ENCODE measurements around the gene CUL3. TPM values are rescaled to one million over a fixed set of nuclear protein-coding genes. Genes with fewer than 3 reads are reported as not detected.

CUL3 gene
- total and polyA plus RNA-seq, 4 donors: 33.6 to 72.4 (median 59.2) TPM

GRCh38 chr2:224573724-224574123, 11.4 kb downstream of the CUL3 start:
- Histone ChIP-seq H3K4me3 (ENCODE audit: low read length in 2 of 2) (no peak overlapping the region), H3K4me1 (ENCODE audit: control insufficient read depth in 1 of 2, insufficient read depth in 2 of 2, low read length in 2 of 2) (peaks cover 5 to 8% of the 10 kb centered on the region in 2 donors), H3K36me3 (ENCODE audit: control insufficient read depth in 1 of 2, insufficient read depth in 2 of 2, low read length in 1 of 2) (no peaks in the 10 kb centered on the region), H3K27me3 (ENCODE audit: control insufficient read depth in 1 of 2, insufficient read depth in 2 of 2, low read length in 1 of 2) (no peaks in the 10 kb centered on the region), H3K27ac (ENCODE audit: low read depth in 1 of 2, low read length in 2 of 2) (no peak overlapping the region), H3K9me3 (ENCODE audit: control insufficient read depth, low read length) (no peaks in the 10 kb centered on the region)
- 91 to 93% methylated on average over 1 of the region's 1 CpG for WGBS, 2 donors
- DNase-seq (no peak), ATAC-seq (ENCODE audit: low FRiP score) (no peak)
- intact Hi-C loops (cut with DNase I): no loop called here

DNA sequence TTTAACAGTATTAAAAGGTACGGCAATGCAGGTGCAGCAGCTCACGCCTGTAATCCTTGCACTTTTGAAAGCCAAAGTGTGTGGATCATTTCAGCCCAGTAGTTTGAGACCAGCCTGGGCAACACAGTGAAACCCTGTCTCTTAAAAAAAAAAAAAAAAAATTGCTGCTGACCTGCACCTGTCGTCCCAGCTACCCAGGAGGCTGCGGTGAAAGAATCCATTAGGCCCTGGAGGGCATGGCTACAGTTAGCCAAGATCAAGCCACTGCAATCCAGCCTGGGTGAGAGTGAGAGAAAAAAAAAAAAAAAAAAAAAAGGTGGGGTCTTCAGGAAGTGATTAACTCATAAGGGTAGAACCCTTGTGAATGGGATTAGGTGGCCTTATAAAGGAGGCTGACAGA, 12.8 kb downstream of the CUL3 start:
- Histone ChIP-seq H3K4me3 (ENCODE audit: low read length in 2 of 2) (no peak overlapping the region), H3K4me1 (ENCODE audit: control insufficient read depth in 1 of 2, insufficient read depth in 2 of 2, low read length in 2 of 2) (peaks cover 5 to 8% of the 10 kb centered on the region in 2 donors), H3K27me3 (ENCODE audit: control insufficient read depth in 1 of 2, insufficient read depth in 2 of 2, low read length in 1 of 2) (no peaks in the 10 kb centered on the region), H3K27ac (ENCODE audit: low read depth in 1 of 2, low read length in 2 of 2) (no peak overlapping the region), H3K36me3 (ENCODE audit: control insufficient read depth in 1 of 2, insufficient read depth in 2 of 2, low read length in 1 of 2) (no peaks in the 10 kb centered on the region), H3K9me3 (ENCODE audit: control insufficient read depth, low read length) (no peaks in the 10 kb centered on the region)
- DNase-seq: no peak
- intact Hi-C loops (cut with DNase I): no loop called here
- ATAC-seq (ENCODE audit: low FRiP score): no peak
- 90 to 92% methylated on average over 4 of the region's 4 CpGs for WGBS, 2 donors

DNA sequence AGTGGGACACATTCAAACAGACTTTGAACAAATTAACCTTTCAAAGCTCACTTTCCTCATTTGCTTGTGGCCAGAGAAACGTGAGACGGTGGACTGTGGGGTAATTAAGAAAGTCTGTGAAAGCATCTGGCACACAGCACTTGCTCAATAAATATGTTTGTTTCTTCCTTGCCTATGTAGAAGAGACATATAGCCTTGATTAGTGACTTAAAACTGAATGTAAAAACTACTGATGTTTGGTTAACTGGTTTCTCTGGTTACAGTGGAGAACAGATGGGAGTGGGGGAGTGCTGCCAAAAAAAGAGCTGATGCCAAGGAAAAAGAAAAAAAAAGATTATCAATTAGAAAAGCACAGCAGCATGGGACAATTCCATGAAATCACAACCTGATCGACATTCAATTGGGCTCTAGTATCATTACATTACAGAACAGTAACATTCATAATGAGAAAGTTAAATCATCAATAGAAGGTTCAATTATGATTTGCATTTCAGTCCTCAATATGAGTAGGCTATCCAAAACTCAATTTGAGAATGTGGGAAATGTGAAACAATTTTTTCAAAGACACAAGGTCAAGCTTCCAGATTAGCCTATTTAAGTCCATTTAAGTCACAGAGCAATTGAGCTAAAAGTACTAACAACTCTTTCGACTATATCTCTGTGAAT, 14.7 kb downstream of the CUL3 start:
- Histone ChIP-seq H3K9me3 (ENCODE audit: control insufficient read depth, low read length) (no peaks in the 10 kb centered on the region), H3K27ac (ENCODE audit: low read depth in 1 of 2, low read length in 2 of 2) (no peak overlapping the region), H3K4me1 (ENCODE audit: control insufficient read depth in 1 of 2, insufficient read depth in 2 of 2, low read length in 2 of 2) (peaks cover 4 to 7% of the 10 kb centered on the region in 2 donors), H3K36me3 (ENCODE audit: control insufficient read depth in 1 of 2, insufficient read depth in 2 of 2, low read length in 1 of 2) (no peaks in the 10 kb centered on the region), H3K4me3 (ENCODE audit: low read length in 2 of 2) (no peak overlapping the region), H3K27me3 (ENCODE audit: control insufficient read depth in 1 of 2, insufficient read depth in 2 of 2, low read length in 1 of 2) (no peaks in the 10 kb centered on the region)
- WGBS, 2 donors: 49 to 61% methylated on average over 4 of the region's 4 CpGs
- intact Hi-C loops (cut with DNase I): no loop called here
- ATAC-seq (ENCODE audit: low FRiP score) (no peak), DNase-seq (no peak)

- Histone ChIP-seq H3K27ac (ENCODE audit: low read depth in 1 of 2, low read length in 2 of 2) (no peak overlapping the region), H3K9me3 (ENCODE audit: control insufficient read depth, low read length) (no peaks in the 10 kb centered on the region), H3K4me1 (ENCODE audit: control insufficient read depth in 1 of 2, insufficient read depth in 2 of 2, low read length in 2 of 2) (peaks cover 4 to 5% of the 10 kb centered on the region in 2 donors), H3K36me3 (ENCODE audit: control insufficient read depth in 1 of 2, insufficient read depth in 2 of 2, low read length in 1 of 2) (no peaks in the 10 kb centered on the region), H3K4me3 (ENCODE audit: low read length in 2 of 2) (no peak overlapping the region), H3K27me3 (ENCODE audit: control insufficient read depth in 1 of 2, insufficient read depth in 2 of 2, low read length in 1 of 2) (no peaks in the 10 kb centered on the region)
- ATAC-seq (ENCODE audit: low FRiP score) (no peak), DNase-seq (no peak)
- intact Hi-C loops (cut with DNase I): no loop called here
These were observed 15.5 kb downstream of the CUL3 start for GRCh38 chr2:224569654-224570053.

- no peak for DNase-seq
- Histone ChIP-seq H3K9me3 (ENCODE audit: control insufficient read depth, low read length) (no peaks in the 10 kb centered on the region), H3K4me3 (ENCODE audit: low read length in 2 of 2) (no peak overlapping the region), H3K36me3 (ENCODE audit: control insufficient read depth in 1 of 2, insufficient read depth in 2 of 2, low read length in 1 of 2) (no peaks in the 10 kb centered on the region), H3K4me1 (ENCODE audit: control insufficient read depth in 1 of 2, insufficient read depth in 2 of 2, low read length in 2 of 2) (peaks cover 4 to 11% of the 10 kb centered on the region in 2 donors), H3K27me3 (ENCODE audit: control insufficient read depth in 1 of 2, insufficient read depth in 2 of 2, low read length in 1 of 2) (no peaks in the 10 kb centered on the region), H3K27ac (ENCODE audit: low read depth in 1 of 2, low read length in 2 of 2) (no peak overlapping the region)
- ATAC-seq (ENCODE audit: low FRiP score): no peak
- WGBS, 2 donors: 72 to 77% methylated on average over 4 of the region's 4 CpGs
- intact Hi-C loops (cut with DNase I): no loop called here
These were observed 19.6 kb downstream of the CUL3 start for GRCh38 chr2:224565452-224566035.

- ATAC-seq (ENCODE audit: low FRiP score) (no peak), DNase-seq (no peak)
- peaks cover 4 to 11% of the 10 kb centered on the region in 2 donors for H3K4me1 ChIP-seq (ENCODE audit: control insufficient read depth in 1 of 2, insufficient read depth in 2 of 2, low read length in 2 of 2)
- H3K4me3 ChIP-seq (ENCODE audit: low read length in 2 of 2): no peak overlapping the region
- H3K27ac ChIP-seq (ENCODE audit: low read depth in 1 of 2, low read length in 2 of 2): no peak overlapping the region
- intact Hi-C loops (cut with DNase I): no loop called here
- no peaks in the 10 kb centered on the region for H3K9me3 ChIP-seq (ENCODE audit: control insufficient read depth, low read length)
- H3K27me3 ChIP-seq (ENCODE audit: control insufficient read depth in 1 of 2, insufficient read depth in 2 of 2, low read length in 1 of 2): no peaks in the 10 kb centered on the region
- H3K36me3 ChIP-seq (ENCODE audit: control insufficient read depth in 1 of 2, insufficient read depth in 2 of 2, low read length in 1 of 2): no peaks in the 10 kb centered on the region
These were observed 21.6 kb downstream of the CUL3 start for GRCh38 chr2:224563537-224563936.

GRCh38 chr2:224562831-224563230, 22.3 kb downstream of the CUL3 start:
- WGBS, 2 donors: 48 to 64% methylated on average over 4 of the region's 4 CpGs
- H3K4me3 ChIP-seq (ENCODE audit: low read length in 2 of 2): no peak overlapping the region
- no peaks in the 10 kb centered on the region for H3K9me3 ChIP-seq (ENCODE audit: control insufficient read depth, low read length)
- H3K36me3 ChIP-seq (ENCODE audit: control insufficient read depth in 1 of 2, insufficient read depth in 2 of 2, low read length in 1 of 2): no peaks in the 10 kb centered on the region
- peaks cover 4 to 11% of the 10 kb centered on the region in 2 donors for H3K4me1 ChIP-seq (ENCODE audit: control insufficient read depth in 1 of 2, insufficient read depth in 2 of 2, low read length in 2 of 2)
- intact Hi-C loops (cut with DNase I): no loop called here
- no peak for DNase-seq
- H3K27ac ChIP-seq (ENCODE audit: low read depth in 1 of 2, low read length in 2 of 2): no peak overlapping the region
- no peaks in the 10 kb centered on the region for H3K27me3 ChIP-seq (ENCODE audit: control insufficient read depth in 1 of 2, insufficient read depth in 2 of 2, low read length in 1 of 2)
- no peak for ATAC-seq (ENCODE audit: low FRiP score)

DNA sequence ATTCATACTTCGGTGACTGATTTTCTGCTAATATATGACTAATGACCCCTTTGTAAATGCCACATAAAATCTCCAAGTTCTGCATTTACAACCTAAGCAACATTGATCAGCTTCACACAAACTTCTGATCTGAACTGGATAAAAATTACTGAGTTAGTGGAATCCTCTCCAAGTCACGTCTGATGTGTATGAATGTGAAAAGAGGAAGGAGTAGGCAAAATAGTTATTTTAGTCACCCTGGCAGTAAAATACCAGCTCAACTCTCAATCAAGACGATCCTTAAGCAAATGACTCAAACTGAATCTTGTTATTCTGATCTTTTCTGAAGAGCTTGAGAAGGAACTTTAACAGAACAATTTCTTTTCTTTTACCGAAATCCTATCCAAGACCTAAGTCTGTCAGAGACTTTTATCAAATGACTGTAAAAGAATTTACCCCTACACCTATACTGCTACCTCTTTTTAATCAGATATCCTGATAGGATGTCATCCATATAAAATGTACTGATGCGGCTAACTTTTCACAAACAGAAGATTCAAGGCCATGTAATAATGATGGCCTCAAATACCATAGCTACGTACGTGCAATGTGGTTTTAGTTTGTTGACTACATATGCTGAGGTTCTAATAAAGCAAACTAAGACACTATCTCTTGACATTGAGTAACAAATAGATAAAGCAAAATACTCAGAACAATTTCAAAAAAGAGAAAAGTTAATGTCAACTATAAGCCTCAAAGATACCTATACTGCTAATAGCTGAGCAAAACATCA, 23.7 kb downstream of the CUL3 start:
- no peaks in the 10 kb centered on the region for H3K36me3 ChIP-seq (ENCODE audit: control insufficient read depth in 1 of 2, insufficient read depth in 2 of 2, low read length in 1 of 2)
- H3K27ac ChIP-seq (ENCODE audit: low read depth in 1 of 2, low read length in 2 of 2): no peak overlapping the region
- no peaks in the 10 kb centered on the region for H3K27me3 ChIP-seq (ENCODE audit: control insufficient read depth in 1 of 2, insufficient read depth in 2 of 2, low read length in 1 of 2)
- H3K4me1 ChIP-seq (ENCODE audit: control insufficient read depth in 1 of 2, insufficient read depth in 2 of 2, low read length in 2 of 2): peaks cover 4 to 11% of the 10 kb centered on the region in 2 donors
- intact Hi-C loops (cut with DNase I): no loop called here
- no peaks in the 10 kb centered on the region for H3K9me3 ChIP-seq (ENCODE audit: control insufficient read depth, low read length)
- ATAC-seq (ENCODE audit: low FRiP score) (no peak), DNase-seq (no peak)
- 49 to 67% methylated on average over 7 of the region's 7 CpGs for WGBS, 2 donors
- no peak overlapping the region for H3K4me3 ChIP-seq (ENCODE audit: low read length in 2 of 2)

GRCh38 chr2:224560549-224560948, 24.6 kb downstream of the CUL3 start:
- DNase-seq: no peak
- Histone ChIP-seq H3K36me3 (ENCODE audit: control insufficient read depth in 1 of 2, insufficient read depth in 2 of 2, low read length in 1 of 2) (no peaks in the 10 kb centered on the region), H3K9me3 (ENCODE audit: control insufficient read depth, low read length) (no peaks in the 10 kb centered on the region), H3K27me3 (ENCODE audit: control insufficient read depth in 1 of 2, insufficient read depth in 2 of 2, low read length in 1 of 2) (no peaks in the 10 kb centered on the region), H3K4me3 (ENCODE audit: low read length in 2 of 2) (no peak overlapping the region), H3K4me1 (ENCODE audit: control insufficient read depth in 1 of 2, insufficient read depth in 2 of 2, low read length in 2 of 2) (peaks cover 2 to 8% of the 10 kb centered on the region in 2 donors), H3K27ac (ENCODE audit: low read depth in 1 of 2, low read length in 2 of 2) (no peak overlapping the region)
- intact Hi-C loops (cut with DNase I): no loop called here
- no peak for ATAC-seq (ENCODE audit: low FRiP score)
- WGBS, 2 donors: 93 to 98% methylated on average over 2 of the region's 2 CpGs
